Dendritic cell treated with granulocyte-macrophage colony-stimulating factor and Interleukin-4, amounts not matched to agents 40 ng/mL and 50 ng/mL, for 4 days (primary cell): ENCODE data around the gene STX10.
A peak's percentile ranks its signal among the peaks of the same experiment; 100 is the strongest.

Experiments
- H3K27ac Mint-ChIP-seq: one replicate; pipeline ENCODE4 v1.8.0; 2022; ENCODE audit warnings: mild to moderate bottlenecking, mixed read lengths
- H3K27me3 Mint-ChIP-seq: one replicate; pipeline ENCODE4 v1.8.0; 2022; ENCODE audit warnings: mild to moderate bottlenecking, mixed read lengths
- H3K36me3 Mint-ChIP-seq: one replicate; pipeline ENCODE4 v1.8.0; 2022; ENCODE audit warnings: low read depth, mixed read lengths
- H3K4me1 Mint-ChIP-seq: one replicate; pipeline ENCODE4 v1.8.0; 2022; ENCODE audit warnings: low read depth, mixed read lengths
- H3K4me3 Mint-ChIP-seq: one replicate; pipeline ENCODE4 v1.8.0; 2022; ENCODE audit warnings: mild to moderate bottlenecking, moderate library complexity, mixed read lengths
- H3K9me3 Mint-ChIP-seq: one replicate; pipeline ENCODE4 v1.8.0; 2022; ENCODE audit warnings: mixed read lengths
- intact Hi-C: fragments of 100-400 bp; cut with micrococcal nuclease; formaldehyde crosslinking; loops from one replicate; pipeline ENCODE4 v1.15.0; 2022

Gene STX10

GRCh38 chr19:13100031-13100588 is 50.1 kb downstream of the STX10 start:
- intact Hi-C loops, result loop anchor here (5.0 kb wide), 1 partner anchor 52 kb away; the partner anchor contains the start of genes IER2 and STX10
- Mint-ChIP-seq H3K27me3 (no peaks in the 10 kb centered on the region), H3K9me3 (no peaks in the 10 kb centered on the region), H3K27ac (peak overlapping the region; percentile 98), H3K36me3 (peaks cover 70% of the 10 kb centered on the region), H3K4me1 (peaks cover 71% of the 10 kb centered on the region), H3K4me3 (peak overlapping the region; percentile 92)

DNA sequence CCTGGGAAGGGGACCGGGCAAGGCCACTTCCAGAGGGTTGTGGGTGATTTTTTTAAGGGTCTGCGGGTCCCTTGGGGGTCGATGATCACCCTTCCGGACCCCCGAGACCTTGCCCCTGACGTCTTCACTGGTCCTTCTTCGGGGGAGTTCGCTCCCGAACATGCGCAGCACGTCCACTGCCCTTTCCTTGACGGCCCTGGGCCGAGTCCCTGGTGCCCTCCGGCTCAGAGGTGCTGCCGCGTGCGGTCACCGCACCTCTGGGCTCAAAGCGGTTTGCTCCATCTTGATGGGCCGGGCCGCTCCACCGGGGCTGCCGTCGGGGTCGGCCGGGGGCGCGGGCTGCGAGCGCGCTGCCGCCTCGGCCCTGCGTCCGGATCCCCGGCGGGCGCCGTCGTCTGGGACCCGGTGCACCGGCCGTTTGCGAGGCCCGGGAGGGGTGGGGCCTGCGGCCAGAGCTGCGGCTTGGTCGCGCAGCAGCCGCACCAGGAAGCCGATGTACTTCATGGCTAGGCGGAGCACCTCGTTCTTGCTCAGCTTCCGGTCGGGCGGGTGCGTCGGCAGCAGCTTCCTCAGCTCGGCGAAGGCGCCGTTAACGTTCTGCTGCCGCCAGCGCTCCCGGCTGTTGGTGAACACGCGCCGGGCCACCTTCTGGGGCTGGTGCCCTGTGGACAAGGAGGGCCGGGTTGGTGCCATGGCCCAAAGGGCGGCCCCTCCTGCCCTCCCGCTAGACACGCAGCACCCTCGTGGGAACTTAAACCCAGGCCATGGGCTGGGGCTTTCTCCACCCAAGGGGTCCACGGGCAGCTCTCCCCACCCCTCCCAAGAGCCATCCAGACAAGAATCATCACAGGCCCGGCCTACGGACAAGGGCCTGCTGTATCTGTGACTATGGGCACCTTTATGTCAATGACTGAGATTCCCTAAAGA is 50.8 kb downstream of the STX10 start:
- no peaks in the 10 kb centered on the region for H3K9me3 Mint-ChIP-seq
- peaks cover 71% of the 10 kb centered on the region for H3K4me1 Mint-ChIP-seq
- H3K27me3 Mint-ChIP-seq, result no peaks in the 10 kb centered on the region
- intact Hi-C loops, result no loop called here
- peaks cover 62% of the 10 kb centered on the region for H3K36me3 Mint-ChIP-seq
- H3K27ac Mint-ChIP-seq, result peak overlapping the region; percentile 98
- peak overlapping the region; percentile 92 for H3K4me3 Mint-ChIP-seq

- Mint-ChIP-seq H3K27me3 (no peaks in the 10 kb centered on the region), H3K4me3 (peak overlapping the region; percentile 92), H3K36me3 (peaks cover 60% of the 10 kb centered on the region), H3K9me3 (no peaks in the 10 kb centered on the region), H3K27ac (peak overlapping the region; percentile 98), H3K4me1 (peaks cover 70% of the 10 kb centered on the region)
- intact Hi-C loops, result no loop called here
Measured at GRCh38 chr19:13098277-13099072, 51.7 kb downstream of the STX10 start.

- Mint-ChIP-seq H3K4me3 (peak overlapping the region; percentile 92), H3K27ac (peak overlapping the region; percentile 98), H3K9me3 (no peaks in the 10 kb centered on the region), H3K4me1 (peaks cover 65% of the 10 kb centered on the region), H3K27me3 (no peaks in the 10 kb centered on the region), H3K36me3 (peaks cover 56% of the 10 kb centered on the region)
- intact Hi-C loops, result no loop called here
Measured at GRCh38 chr19:13097463-13098258, 52.5 kb downstream of the STX10 start.

DNA sequence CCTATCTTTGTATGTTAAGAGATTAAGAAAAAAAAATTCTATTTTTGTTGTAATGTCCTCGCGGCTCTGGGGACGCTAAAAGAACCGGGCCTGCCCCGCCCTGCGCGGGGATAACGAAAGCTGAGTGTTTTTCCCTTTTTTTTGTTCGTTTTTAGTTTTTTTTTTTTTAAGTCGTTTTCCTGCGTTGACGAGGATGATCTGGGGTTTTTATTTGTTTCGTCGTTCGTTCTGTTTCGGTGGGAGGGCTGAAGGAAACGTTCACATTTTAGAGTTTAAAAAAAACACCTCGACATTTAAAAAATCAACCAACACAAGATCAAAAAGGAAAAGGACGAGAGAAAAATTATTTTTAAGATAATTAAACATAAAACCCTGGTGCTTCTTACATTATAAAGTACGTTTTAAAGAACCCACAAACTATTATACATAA is 53.1 kb downstream of the STX10 start:
- H3K27ac Mint-ChIP-seq, result peak overlapping the region; percentile 98
- no peaks in the 10 kb centered on the region for H3K27me3 Mint-ChIP-seq
- peaks cover 65% of the 10 kb centered on the region for H3K4me1 Mint-ChIP-seq
- no peaks in the 10 kb centered on the region for H3K9me3 Mint-ChIP-seq
- intact Hi-C loops, result no loop called here
- peak overlapping the region; percentile 92 for H3K4me3 Mint-ChIP-seq
- H3K36me3 Mint-ChIP-seq, result peaks cover 50% of the 10 kb centered on the region

- H3K4me1 Mint-ChIP-seq, result peaks cover 64% of the 10 kb centered on the region
- peak overlapping the region; percentile 92 for H3K4me3 Mint-ChIP-seq
- no peaks in the 10 kb centered on the region for H3K9me3 Mint-ChIP-seq
- intact Hi-C loops, result loop anchor here (2.0 kb wide), 1 partner anchor 117 kb away; no protein-coding TSS in a partner anchor
- H3K27me3 Mint-ChIP-seq, result peaks cover 5% of the 10 kb centered on the region
- peak overlapping the region; percentile 98 for H3K27ac Mint-ChIP-seq
- H3K36me3 Mint-ChIP-seq, result peaks cover 41% of the 10 kb centered on the region
Measured at GRCh38 chr19:13095934-13096927, 53.9 kb downstream of the STX10 start.

DNA sequence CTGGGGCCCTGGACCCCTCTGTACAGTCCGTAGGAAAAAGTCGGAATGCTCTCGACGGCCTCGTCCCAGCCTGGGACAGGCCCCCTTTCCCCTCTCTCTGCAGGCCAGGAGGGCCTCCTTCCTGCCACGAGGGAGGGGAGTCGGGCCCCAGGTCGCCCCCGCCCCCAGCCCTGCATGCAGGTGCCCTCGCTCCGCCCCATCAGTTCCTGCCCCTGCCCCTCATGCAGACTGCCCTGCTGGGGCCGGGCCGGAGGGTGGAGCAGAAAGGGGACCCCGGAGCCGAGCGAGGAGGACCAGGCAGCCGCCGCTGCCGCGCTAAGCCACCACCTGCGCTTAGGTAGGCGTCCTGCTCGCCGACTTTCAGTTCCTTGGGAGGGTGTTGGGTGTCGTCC is 54.8 kb downstream of the STX10 start:
- H3K4me1 Mint-ChIP-seq, result peaks cover 59% of the 10 kb centered on the region
- peaks cover 33% of the 10 kb centered on the region for H3K36me3 Mint-ChIP-seq
- H3K27me3 Mint-ChIP-seq, result peaks cover 5% of the 10 kb centered on the region
- intact Hi-C loops, result loop anchor here (2.0 kb wide), 1 partner anchor 117 kb away; no protein-coding TSS in a partner anchor
- no peaks in the 10 kb centered on the region for H3K9me3 Mint-ChIP-seq
- peak overlapping the region; percentile 92 for H3K4me3 Mint-ChIP-seq
- peak overlapping the region; percentile 98 for H3K27ac Mint-ChIP-seq

DNA sequence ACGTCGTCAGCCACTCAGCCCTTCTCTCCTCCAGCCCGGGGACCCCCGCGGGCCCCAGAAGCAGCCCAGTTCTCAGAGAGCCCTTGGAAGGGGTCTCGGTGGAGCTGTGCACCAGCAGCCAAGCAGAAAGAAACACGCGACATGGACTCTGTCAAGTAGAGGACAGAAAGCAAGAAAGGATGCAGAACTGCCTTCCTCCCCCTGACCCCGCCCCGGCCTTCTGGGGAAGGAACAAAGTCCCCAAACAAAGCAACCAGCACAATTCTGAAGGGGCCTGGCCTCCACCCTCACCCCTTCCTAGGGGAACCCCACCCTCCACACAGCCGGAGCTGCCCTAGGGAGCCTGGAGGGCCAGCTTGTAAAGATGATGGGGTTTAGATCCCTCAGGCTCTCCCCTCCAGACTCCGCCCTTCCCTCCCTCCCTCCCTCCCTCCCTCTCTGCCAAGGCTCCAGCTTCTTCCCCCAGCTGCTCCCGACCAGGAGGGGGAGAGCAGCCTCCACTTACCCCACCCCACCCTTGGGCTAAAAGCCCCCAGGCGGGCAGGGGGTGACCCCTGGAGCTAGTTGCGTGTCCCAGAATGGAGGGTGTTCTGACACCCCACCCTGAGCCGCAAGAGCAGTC is 55.3 kb downstream of the STX10 start:
- peak overlapping the region; percentile 98 for H3K27ac Mint-ChIP-seq
- intact Hi-C loops, result loop anchor here (1.0 to 2.0 kb wide), 2 partner anchors 8 to 116 kb away; no protein-coding TSS in a partner anchor
- peaks cover 5% of the 10 kb centered on the region for H3K27me3 Mint-ChIP-seq
- peaks cover 28% of the 10 kb centered on the region for H3K36me3 Mint-ChIP-seq
- no peaks in the 10 kb centered on the region for H3K9me3 Mint-ChIP-seq
- peaks cover 54% of the 10 kb centered on the region for H3K4me1 Mint-ChIP-seq
- H3K4me3 Mint-ChIP-seq, result peak overlapping the region; percentile 92

DNA sequence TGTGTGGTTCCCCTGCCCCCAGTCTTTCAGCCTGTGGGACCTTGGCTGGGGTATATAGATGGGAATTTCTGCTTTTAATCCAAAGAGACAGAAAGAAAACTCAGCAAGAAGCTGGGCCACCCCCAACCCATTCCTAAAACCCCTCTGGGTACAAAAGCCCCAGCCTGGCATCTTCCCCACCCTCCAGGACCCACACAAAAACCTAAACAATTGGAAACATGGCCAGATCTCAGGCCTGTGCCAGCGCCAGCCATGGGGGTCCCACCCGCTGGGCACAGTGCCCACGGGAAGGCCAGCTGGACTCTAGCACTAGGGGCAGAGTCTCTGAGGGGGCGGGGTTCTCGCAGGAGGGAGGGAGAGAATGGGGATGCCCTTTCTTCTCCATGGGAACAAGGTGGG is 56.1 kb downstream of the STX10 start:
- intact Hi-C loops, result loop anchor here (1.0 to 2.0 kb wide), 2 partner anchors 9 to 115 kb away; no protein-coding TSS in a partner anchor
- peak overlapping the region; percentile 92 for H3K4me3 Mint-ChIP-seq
- H3K4me1 Mint-ChIP-seq, result peaks cover 48% of the 10 kb centered on the region
- H3K27ac Mint-ChIP-seq, result peak overlapping the region; percentile 98
- H3K27me3 Mint-ChIP-seq, result peaks cover 5% of the 10 kb centered on the region
- H3K9me3 Mint-ChIP-seq, result no peaks in the 10 kb centered on the region
- peaks cover 20% of the 10 kb centered on the region for H3K36me3 Mint-ChIP-seq
